Fibroblast of villous mesenchyme (primary cell): ENCODE data around the gene LMF1. TPM values are rescaled to one million over a fixed set of nuclear protein-coding genes. Genes with fewer than 3 reads are reported as not detected.

ENCODE experiments used
- DNase-seq: peaks from one replicate; pipeline ENCODE4 v3.0.0-alpha.2; 2010; ENCODE audit warnings: low read depth
- H3K4me3 ChIP-seq: 2 replicates; pipeline ENCODE4 v1.5.1; 2011; ENCODE audit warnings: low read depth, mild to moderate bottlenecking, low read length
- CTCF ChIP-seq: IDR thresholded peaks from 2 replicates; pipeline ENCODE4 v1.5.1; 2012; ENCODE audit warnings: low read depth, mild to moderate bottlenecking, low read length; ENCODE audit not compliant: insufficient read depth
- total RNA-seq: library from RNA; depleted of rRNA; stranded (reverse); fragments of >200 nt; gene quantifications from 2 replicates; pipeline ENCODE4 v1.2.3, GENCODE V29; 2012

Gene LMF1
- total RNA-seq, 1 donor, result 13.0 TPM

GRCh38 chr16:938136-938535, 32.6 kb downstream of the LMF1 start:
- no peak overlapping the region for H3K4me3 ChIP-seq
- DNase-seq, result no peak
- TF ChIP-seq CTCF, result no peak

GRCh38 chr16:937723-938122, 33.1 kb downstream of the LMF1 start:
- DNase-seq, result no peak
- H3K4me3 ChIP-seq, result no peak overlapping the region
- TF ChIP-seq CTCF, result no peak

- TF ChIP-seq CTCF, result no peak
- no peak overlapping the region for H3K4me3 ChIP-seq
- DNase-seq, result no peak
Observed at GRCh38 chr16:937311-937710, 33.5 kb downstream of the LMF1 start.

GRCh38 chr16:935684-936083, 35.1 kb downstream of the LMF1 start:
- TF ChIP-seq CTCF, result no peak
- H3K4me3 ChIP-seq, result no peak overlapping the region
- DNase-seq, result no peak

GRCh38 chr16:934178-934577, 36.6 kb downstream of the LMF1 start:
- no peak for TF ChIP-seq CTCF
- no peak overlapping the region for H3K4me3 ChIP-seq
- DNase-seq, result no peak

- DNase-seq, result no peak
Observed at GRCh38 chr16:933581-933980, 37.2 kb downstream of the LMF1 start.

More at GRCh38 chr16:933581-933980, 37.2 kb downstream of the LMF1 start:
- TF ChIP-seq CTCF, result no peak
- H3K4me3 ChIP-seq, result no peak overlapping the region
